ENCODE measurements around the gene CCDC141.
"Not testable (repeated sequence)": the region's sequence is repeated elsewhere in the genome, so short reads cannot be mapped to it uniquely, and the experiment has no call there.

The CCDC141 gene

GRCh38 chr2:179037807-179038206 is 12.1 kb downstream of the CCDC141 start:
- DNase-seq = no peak

GRCh38 chr2:179036353-179036905 is 13.5 kb downstream of the CCDC141 start:
- no peak for DNase-seq

- no peak for DNase-seq
These were observed 18.1 kb downstream of the CCDC141 start for GRCh38 chr2:179031731-179032408.

GRCh38 chr2:179024445-179024844 is 25.5 kb downstream of the CCDC141 start:
- DNase-seq = no peak

DNA sequence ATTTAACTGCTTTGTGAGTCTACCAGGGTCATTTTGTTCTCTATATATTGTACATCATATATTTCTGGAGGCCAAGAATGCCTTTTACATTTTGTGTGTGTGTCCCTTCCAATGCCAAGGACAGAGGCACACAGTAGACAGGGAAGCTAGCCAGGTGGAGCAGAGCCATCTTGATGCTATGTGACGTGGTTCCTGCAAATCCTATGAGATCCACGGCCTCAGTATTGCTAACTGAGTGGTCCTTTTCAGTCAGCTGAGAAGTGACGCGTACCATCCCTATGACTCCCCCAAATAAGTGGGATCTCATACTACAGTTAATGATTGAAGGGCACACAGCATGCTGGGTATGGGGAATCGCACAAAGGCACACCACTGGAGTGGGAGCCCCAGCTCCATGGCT is 27.3 kb downstream of the CCDC141 start:
- DNase-seq = no peak

DNA sequence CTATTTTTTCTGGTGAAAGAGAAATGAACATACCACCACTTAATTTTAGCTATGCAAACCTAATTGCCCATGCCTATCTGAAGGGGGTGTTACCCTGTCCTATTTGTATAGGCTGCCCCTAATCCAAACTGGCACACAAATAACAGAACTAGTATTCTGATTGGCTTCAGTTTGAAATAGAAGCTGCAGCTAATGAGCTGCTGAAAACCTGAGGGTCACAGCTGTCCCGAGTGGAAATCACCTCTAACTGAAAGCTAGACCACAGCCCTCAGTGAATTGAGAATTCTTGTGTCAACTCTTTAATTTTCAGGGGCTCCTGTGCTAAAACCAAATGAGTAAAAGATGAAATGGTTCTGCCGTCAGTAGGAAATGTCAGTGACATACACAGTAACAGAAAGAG is 28.7 kb downstream of the CCDC141 start:
- no peak for DNase-seq

DNA sequence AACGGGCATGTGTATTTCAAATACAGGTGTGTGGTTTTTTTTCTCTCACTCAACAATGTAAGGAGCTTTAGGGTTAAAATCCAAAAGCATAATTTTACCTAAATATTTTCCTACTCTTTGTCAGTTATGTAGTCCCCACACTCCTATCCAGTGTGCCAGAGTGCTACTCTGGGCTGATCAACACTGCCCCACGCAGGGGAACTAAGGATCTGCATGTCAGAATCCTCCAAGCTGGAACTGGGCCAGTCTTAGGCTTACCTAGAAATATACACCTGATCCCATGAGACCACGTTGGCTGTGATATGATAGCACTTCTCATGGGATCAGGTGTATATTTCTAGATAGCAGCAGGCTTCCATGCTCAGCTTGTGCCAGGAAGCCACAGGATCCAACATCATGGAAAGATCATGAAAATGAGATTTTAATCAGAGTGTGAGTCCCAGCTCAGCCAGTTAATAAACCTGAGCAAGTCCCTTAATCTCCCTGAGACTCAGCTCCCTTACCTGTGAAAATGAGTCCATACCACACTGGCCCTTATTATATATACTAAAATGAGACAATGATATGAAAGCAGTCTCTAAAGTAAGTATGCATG is 29.7 kb downstream of the CCDC141 start:
- DNase-seq = peak in 1 of 2 experiments; percentile 4

- no peak for DNase-seq
These were observed 30.7 kb downstream of the CCDC141 start for GRCh38 chr2:179019260-179019659.

DNA sequence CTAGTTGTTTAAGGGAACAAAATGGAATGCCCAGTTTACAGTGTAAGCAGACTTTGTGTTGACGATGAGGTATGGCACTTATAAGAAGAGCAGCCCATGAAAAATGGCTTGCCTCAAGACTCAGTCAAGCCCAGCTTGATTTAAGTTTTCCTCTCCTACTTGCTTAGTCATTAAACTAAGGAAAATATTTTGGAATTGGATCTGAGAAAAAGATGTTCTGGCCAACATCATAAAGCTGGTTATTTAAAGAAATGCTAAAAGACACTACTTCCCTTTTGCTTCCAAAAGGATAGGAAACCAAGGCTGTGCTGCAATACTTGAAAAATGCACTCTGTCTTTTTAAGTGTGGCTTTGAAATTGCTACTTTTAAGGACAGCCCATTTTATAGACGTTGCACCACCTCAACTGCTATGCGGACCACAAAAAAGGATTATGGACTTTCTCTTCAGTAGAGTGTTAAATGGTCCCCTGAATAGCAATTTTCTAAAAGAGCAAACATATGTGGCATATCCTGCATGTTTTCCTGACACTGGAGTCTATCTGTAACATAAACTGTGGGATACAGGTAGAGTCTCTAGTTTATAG is 32.1 kb downstream of the CCDC141 start:
- DNase-seq = no peak

- not testable (repeated sequence) for DNase-seq
These were observed 35.7 kb downstream of the CCDC141 start for GRCh38 chr2:179014189-179014588.

GRCh38 chr2:179005976-179006375 is 44.0 kb downstream of the CCDC141 start:
- no peak for DNase-seq

GRCh38 chr2:178999476-178999875 is 50.5 kb downstream of the CCDC141 start:
- no peak for DNase-seq

- no peak for DNase-seq
These were observed 51.4 kb downstream of the CCDC141 start for GRCh38 chr2:178998539-178998938.

DNA sequence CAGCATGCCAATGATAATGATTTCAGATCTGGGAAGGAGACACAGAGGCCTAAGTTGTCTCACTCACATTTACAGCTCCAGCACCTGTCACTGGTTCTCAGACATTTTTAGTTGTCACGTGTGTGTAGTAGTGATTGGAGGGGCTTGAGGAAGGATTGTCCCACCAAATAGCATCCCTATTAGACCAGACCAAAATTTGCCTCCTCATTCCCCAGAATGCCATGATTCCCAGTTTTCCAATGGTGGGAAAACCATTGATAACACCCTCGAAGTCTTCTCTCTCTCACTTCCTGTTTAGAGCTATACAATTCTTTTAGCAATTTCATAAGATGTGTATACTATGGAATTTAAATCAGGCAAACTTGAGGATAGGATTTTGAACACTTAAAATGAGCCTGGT is 52.5 kb downstream of the CCDC141 start:
- DNase-seq = no peak

- DNase-seq = no peak
These were observed 52.9 kb downstream of the CCDC141 start for GRCh38 chr2:178997067-178997466.

DNA sequence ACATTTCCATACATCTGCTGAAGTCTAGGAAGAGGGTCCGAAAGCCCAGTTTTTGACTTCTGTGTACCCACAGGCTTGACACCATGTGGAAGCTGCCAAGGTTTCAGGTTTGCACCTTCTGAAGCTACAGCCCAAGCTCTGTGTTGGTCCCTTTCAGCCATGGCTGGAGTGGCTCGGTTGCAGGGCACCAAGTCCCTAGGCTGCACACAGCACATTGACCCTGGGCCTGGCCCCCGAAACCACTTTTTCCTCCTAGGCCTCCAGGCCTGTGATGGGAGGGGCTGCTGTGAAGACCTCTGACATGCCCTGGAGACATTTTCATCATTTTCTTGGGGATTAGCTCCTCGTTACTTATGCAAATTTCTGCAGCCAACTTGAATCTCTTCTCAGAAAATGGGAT is 55.7 kb downstream of the CCDC141 start:
- DNase-seq = no peak

DNA sequence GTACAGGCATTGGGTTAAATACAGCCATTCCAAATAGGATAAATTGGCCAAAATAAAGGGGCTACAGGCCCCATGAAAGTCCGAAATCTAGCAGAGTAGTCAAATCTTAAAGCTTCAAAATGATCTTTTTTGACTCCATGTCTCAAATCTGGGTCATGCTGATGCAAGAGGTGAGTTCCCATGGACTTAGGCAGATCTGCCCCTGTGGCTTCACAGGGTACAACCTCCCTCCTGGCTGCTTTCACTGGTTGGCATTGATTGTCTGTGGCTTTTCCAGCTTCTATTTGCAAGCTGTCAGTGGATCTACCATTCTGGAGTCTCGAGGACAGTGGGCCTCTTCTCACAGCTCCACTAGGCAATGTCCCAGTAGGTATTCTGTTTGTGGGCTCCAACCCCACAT is 56.1 kb downstream of the CCDC141 start:
- no peak for DNase-seq

GRCh38 chr2:178992719-178993118 is 57.2 kb downstream of the CCDC141 start:
- not testable (repeated sequence) for DNase-seq

DNA sequence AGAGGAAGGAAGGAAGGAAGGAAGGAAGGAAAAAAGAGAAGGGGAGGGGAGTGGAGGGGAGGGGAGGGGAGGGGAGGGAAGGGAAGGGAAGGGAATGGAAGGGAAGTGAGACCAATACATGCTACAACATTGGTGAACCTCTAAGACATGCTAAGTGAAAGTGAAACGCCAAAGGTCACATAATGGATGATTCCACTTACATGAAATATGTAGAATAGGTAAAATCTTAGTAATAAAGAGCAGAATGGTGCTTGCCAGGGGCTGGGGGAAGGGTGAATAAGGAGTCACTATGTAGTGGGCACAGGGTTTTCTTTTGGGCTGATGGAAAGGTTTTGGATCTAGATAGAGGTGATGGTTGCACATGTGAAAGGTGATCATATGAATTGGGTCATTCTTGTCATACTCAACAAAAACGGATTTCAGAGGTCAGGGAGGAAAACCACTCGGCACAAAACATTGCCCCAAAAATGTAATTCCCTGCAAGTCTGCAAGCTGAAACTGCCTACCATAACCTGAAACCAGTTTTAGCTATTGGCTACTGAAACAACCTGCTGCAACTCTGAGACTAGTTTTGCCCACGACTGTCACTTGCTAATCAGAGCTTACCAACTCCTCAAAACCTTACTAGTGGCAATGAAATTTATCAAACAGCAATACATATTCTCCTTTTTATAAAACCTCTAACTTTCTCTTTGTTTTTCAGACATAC is 59.2 kb downstream of the CCDC141 start:
- DNase-seq = no peak

- DNase-seq = not testable (repeated sequence)
These were observed 60.5 kb downstream of the CCDC141 start for GRCh38 chr2:178989424-178989823.

- DNase-seq = not testable (repeated sequence)
These were observed 67.3 kb downstream of the CCDC141 start for GRCh38 chr2:178982652-178983051.

GRCh38 chr2:178980815-178981214 is 69.1 kb downstream of the CCDC141 start:
- DNase-seq = no peak

DNA sequence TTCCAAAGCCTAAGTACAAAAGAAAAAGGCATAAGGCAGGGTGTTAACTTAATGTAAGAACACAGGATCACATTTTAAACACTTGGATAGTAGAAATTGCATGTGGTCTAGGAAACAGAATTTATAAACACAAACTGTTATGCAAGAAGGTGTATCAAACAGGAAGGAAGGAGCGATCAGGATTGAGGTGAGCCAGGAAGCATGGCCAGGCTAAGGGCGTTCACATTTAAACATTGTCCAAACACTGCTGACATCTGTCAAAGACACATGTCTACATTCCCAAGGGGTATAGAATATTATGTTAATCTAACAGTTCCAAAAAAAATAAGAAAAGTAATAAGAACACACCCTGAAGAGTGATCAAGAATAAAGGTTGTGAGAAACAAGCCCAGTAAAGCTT is 71.3 kb downstream of the CCDC141 start:
- DNase-seq = no peak

DNA sequence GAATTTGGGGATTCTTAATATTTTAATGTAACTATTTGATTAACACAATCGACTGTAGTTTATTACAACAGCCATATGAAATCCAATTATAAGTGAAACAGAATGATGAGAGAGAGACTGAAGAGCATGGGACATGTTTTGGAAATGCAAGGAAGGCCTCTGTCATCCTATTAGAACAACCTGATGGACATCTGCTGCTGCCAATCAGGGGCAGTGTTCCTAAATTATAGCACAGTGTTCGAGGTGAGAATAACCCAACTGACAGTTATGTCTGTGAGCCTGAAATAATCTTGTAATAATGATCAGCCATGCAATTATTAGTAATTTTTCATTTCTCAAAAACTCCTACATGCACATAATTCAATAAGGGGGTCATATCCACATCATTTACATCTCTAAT is 73.6 kb downstream of the CCDC141 start:
- no peak for DNase-seq
